Fibroblast of villous mesenchyme (primary cell): ENCODE data around the gene NAGK. TPM values are rescaled to one million over a fixed set of nuclear protein-coding genes. Genes with fewer than 3 reads are reported as not detected.
"Not testable (repeated sequence)": the region's sequence is repeated elsewhere in the genome, so short reads cannot be mapped to it uniquely, and the experiment has no call there.

Source experiments
- DNase-seq: peaks from one replicate; pipeline ENCODE4 v3.0.0-alpha.2; 2010; ENCODE audit warnings: low read depth
- H3K4me3 ChIP-seq: 2 replicates; pipeline ENCODE4 v1.5.1; 2011; ENCODE audit warnings: low read depth, mild to moderate bottlenecking, low read length
- total RNA-seq: library from RNA; depleted of rRNA; stranded (reverse); fragments of >200 nt; gene quantifications from 2 replicates; pipeline ENCODE4 v1.2.3, GENCODE V29; 2012
- TF ChIP-seq, protein P1 (sequence below): IDR thresholded peaks from 2 replicates; pipeline ENCODE4 v1.5.1; 2012; ENCODE audit warnings: low read depth, mild to moderate bottlenecking, low read length; ENCODE audit not compliant: insufficient read depth

NAGK gene
- total RNA-seq, 1 donor = 42.7 TPM

DNA sequence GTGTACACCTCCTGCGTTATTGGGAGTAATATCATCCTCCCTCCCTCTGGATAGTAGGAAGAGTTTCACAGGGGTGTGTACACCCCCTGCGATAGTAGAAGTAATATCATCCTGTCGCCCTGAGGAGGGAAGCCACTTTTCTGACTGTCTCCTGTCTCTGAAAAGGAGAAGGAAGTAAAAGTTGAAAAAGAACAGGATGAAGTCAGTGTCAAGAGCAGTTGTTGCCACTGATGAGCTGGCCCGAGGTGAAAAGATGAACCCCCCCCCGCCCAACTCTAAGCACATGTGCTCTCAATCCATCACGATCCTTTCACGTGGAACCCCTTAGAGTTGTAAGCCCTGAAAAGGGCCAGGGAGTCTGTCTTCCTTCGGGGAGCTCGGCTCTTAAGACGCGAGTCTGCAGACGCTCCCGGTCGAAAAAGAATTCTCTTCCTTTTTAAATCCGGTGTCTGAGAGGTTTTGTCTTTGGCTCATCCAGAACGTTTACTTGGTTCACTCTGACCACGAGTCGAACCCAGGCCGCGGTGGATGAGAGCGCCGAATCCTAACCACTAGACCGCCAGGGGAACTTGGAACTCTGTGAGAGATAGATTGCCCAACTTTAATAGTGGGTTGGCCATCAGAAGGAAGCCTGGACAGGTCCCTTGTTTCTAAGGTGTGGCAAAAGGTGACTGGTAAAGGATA lies 22.4 kb upstream of the NAGK start:
- DNase-seq = no peak
- TF ChIP-seq, protein P1, sequence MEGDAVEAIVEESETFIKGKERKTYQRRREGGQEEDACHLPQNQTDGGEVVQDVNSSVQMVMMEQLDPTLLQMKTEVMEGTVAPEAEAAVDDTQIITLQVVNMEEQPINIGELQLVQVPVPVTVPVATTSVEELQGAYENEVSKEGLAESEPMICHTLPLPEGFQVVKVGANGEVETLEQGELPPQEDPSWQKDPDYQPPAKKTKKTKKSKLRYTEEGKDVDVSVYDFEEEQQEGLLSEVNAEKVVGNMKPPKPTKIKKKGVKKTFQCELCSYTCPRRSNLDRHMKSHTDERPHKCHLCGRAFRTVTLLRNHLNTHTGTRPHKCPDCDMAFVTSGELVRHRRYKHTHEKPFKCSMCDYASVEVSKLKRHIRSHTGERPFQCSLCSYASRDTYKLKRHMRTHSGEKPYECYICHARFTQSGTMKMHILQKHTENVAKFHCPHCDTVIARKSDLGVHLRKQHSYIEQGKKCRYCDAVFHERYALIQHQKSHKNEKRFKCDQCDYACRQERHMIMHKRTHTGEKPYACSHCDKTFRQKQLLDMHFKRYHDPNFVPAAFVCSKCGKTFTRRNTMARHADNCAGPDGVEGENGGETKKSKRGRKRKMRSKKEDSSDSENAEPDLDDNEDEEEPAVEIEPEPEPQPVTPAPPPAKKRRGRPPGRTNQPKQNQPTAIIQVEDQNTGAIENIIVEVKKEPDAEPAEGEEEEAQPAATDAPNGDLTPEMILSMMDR = no peak
- no peak overlapping the region for H3K4me3 ChIP-seq

DNA sequence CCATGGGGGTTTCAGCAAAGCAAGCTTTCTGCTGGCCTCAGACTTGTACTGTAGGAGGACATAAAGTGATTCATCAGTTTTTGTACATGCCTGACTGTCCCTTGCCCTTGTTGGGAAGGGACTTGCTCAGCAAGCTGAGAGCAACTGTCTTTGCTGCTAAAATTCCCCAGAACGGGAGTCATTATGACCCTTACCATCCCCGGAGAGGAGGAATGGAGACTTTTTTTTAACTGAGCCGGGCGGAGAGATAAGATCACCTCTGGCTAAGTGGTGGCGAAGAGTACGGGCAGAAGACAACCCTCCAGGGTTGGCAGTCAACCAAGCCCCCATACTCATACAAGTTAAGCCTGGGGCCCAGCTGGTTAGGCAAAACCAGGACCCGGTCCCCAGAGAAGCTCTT lies 20.4 kb upstream of the NAGK start:
- H3K4me3 ChIP-seq = no peak overlapping the region
- DNase-seq = no peak
- TF ChIP-seq, protein P1 = no peak

DNA sequence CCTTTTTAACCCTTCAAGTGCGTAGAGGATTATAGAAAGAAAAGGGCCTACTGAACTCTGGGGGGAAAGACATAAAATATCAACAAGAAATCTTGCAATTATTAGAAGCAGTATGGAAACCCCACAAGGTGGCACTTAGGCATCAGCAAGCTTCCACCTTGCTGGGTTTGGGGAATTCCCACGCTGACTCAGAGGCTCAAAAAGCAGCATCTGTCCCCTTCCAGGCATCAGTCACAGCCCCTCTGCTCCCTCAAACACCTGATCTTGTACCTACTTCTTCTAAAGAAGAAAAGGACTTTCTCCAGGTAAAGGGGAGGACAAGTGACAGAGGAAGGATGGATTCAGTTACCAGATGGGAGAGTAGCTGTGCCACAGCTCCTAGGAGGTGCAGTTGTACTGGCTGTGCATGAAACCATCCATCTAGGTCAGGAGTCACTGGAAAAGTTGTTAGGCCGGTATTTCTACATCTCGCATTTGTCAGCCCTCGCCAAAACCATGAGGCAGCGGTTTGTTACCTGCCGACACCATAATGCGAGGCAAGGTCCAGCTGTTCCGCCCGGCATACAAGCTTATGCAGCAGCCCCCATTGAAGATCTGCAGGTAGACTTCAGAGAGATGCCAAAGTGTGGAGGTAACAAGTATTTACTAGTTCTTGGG lies 18.6 kb upstream of the NAGK start:
- not testable (repeated sequence) for H3K4me3 ChIP-seq, DNase-seq

DNA sequence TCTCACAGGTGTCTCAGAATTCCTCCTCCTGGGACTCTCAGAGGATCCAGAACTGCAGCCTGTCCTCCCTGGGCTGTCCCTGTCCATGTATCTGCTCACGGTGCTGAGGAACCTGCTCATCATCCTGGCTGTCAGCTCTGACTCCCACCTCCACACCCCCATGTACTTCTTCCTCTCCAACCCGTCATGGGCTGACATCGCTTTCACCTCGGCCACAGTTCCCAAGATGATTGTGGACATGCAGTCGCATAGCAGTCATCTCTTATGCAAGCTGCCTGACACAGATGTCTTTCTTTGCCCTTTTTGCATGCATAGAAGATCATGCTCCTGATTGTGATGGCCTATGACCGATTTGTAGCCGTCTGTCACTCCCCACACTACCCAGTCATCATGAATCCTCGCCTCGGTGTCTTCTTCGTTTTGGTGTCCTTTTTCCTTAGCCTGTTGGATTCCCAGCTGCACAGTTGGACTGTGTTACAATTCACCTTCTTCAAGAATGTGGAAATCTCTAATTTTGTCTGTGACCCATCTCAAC lies 13.2 kb upstream of the NAGK start:
- not testable (repeated sequence) for H3K4me3 ChIP-seq, DNase-seq

DNA sequence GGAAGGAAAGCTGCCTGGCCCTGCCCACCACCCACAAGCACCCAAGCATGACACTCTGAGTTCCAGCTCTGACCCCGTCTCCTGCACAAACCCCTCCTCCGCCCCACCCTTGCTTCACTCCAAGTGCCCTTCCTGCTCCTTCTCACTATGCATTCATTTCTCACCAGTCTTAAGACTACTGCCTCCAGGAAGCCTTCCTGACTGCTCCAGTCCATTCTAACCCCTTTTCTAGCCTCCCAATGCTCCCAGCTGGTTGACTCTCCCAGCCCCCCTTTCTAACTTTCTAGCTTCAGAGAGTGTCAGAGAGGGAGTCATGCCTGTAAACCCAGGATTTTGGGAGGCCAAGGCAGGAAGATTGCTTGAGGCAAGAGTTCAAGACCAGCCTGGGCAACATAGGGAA lies 8.2 kb upstream of the NAGK start:
- DNase-seq = no peak
- no peak overlapping the region for H3K4me3 ChIP-seq
- TF ChIP-seq, protein P1 = no peak

DNA sequence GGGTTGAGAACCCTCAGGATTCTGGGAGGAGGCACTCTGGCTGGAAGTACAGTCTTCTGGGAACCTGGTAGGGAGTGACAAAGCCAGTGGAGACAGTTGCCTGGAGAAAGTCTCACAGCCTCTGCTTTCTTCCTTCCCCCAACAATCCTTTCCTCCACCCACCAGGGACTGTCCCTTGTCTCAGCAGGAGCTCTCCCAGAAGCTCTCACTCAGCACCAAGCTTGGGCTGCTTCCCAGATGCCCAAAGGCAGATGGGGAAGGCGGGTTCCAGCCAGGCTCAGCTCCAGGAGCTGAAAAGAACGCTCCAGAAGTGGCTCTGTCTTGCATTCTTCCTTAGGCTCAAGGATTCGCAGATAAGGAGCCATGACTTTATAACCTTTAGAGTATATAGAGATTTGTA lies 7.6 kb upstream of the NAGK start:
- H3K4me3 ChIP-seq = no peak overlapping the region
- no peak for DNase-seq
- TF ChIP-seq, protein P1 = no peak

DNA sequence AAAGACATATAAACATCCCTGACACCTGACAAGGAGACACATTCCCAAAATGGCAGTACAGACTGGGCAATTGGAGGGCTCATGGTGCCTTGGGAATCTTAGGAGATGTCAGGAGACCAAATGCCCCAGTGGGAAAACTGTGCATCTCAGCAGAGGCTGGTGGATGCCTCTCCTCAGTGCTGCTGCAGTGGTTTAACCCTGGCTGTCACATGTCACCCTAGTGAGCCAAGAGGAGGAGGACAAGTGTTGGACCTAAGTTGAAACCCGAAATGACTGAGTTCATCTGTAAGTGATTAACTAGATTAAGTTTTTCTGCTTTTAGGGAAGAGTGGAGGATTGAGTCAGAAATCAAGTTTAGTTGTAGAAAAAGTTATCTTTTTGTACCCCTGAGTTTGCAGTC lies 5.2 kb upstream of the NAGK start:
- H3K4me3 ChIP-seq = no peak overlapping the region
- no peak for DNase-seq
- TF ChIP-seq, protein P1 = no peak
